ENCODE data around the gene TMUB1. TPM values are rescaled to one million over a fixed set of nuclear protein-coding genes. Genes with fewer than 3 reads are reported as not detected.

The TMUB1 gene
- total and polyA plus RNA-seq, 2 experiments from 2014 or later = 45.0 to 83.1 TPM

GRCh38 chr7:151121380-151122170 is 38.3 kb upstream of the TMUB1 start:
- peaks cover 6% of the 10 kb centered on the region for H3K4me1 ChIP-seq (ENCODE audit: insufficient read depth)
- no peak overlapping the region for H3K27ac ChIP-seq
- H4K20me1 ChIP-seq (ENCODE audit: insufficient read depth, poor library complexity, severe bottlenecking) = peaks cover 44% of the 10 kb centered on the region
- H3K9me2 ChIP-seq (replicated peaks; ENCODE audit: insufficient read depth) = no peaks in the 10 kb centered on the region
- TF ChIP-seq, protein P1, sequence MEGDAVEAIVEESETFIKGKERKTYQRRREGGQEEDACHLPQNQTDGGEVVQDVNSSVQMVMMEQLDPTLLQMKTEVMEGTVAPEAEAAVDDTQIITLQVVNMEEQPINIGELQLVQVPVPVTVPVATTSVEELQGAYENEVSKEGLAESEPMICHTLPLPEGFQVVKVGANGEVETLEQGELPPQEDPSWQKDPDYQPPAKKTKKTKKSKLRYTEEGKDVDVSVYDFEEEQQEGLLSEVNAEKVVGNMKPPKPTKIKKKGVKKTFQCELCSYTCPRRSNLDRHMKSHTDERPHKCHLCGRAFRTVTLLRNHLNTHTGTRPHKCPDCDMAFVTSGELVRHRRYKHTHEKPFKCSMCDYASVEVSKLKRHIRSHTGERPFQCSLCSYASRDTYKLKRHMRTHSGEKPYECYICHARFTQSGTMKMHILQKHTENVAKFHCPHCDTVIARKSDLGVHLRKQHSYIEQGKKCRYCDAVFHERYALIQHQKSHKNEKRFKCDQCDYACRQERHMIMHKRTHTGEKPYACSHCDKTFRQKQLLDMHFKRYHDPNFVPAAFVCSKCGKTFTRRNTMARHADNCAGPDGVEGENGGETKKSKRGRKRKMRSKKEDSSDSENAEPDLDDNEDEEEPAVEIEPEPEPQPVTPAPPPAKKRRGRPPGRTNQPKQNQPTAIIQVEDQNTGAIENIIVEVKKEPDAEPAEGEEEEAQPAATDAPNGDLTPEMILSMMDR (IDR thresholded peaks at IDR 0.05; ENCODE audit: poor library complexity) = no peak
- no peak for TF ChIP-seq EZH2 (IDR thresholded peaks at IDR 0.05; ENCODE audit: borderline replicate concordance)
- no peak for TF ChIP-seq EZH2phosphoT487 (IDR thresholded peaks at IDR 0.05; ENCODE audit: low read depth, severe bottlenecking, unreplicated experiment)
- no peaks in the 10 kb centered on the region for H3K27me3 ChIP-seq
- DNase-seq (ENCODE audit: low spot score) = no peak
- 95% methylated on average over 28 of the region's 30 CpGs for WGBS (ENCODE audit: low lambda C conversion rate, missing lambda C conversion rate)
- no peak overlapping the region for H2AFZ ChIP-seq
- H3K4me2 ChIP-seq = no peak overlapping the region
- H3K79me2 ChIP-seq = peaks cover 9% of the 10 kb centered on the region
- no peaks in the 10 kb centered on the region for H3K9me3 ChIP-seq (ENCODE audit: low read depth)
- H3K4me3 ChIP-seq = no peak overlapping the region
- H3K36me3 ChIP-seq (replicated peaks; ENCODE audit: insufficient read depth, low read depth) = no peaks in the 10 kb centered on the region

GRCh38 chr7:151120896-151121295 is 37.6 kb upstream of the TMUB1 start:
- WGBS (ENCODE audit: low lambda C conversion rate, missing lambda C conversion rate) = 96% methylated on average over 21 of the region's 22 CpGs
- TF ChIP-seq EZH2 (IDR thresholded peaks at IDR 0.05; ENCODE audit: borderline replicate concordance) (no peak), EZH2phosphoT487 (IDR thresholded peaks at IDR 0.05; ENCODE audit: low read depth, severe bottlenecking, unreplicated experiment) (no peak)
- TF ChIP-seq, protein P1 (IDR thresholded peaks at IDR 0.05; ENCODE audit: poor library complexity) = no peak
- no peaks in the 10 kb centered on the region for H3K36me3 ChIP-seq (replicated peaks; ENCODE audit: insufficient read depth, low read depth)
- no peaks in the 10 kb centered on the region for H3K9me2 ChIP-seq (replicated peaks; ENCODE audit: insufficient read depth)
- H4K20me1 ChIP-seq (ENCODE audit: insufficient read depth, poor library complexity, severe bottlenecking) = peaks cover 44% of the 10 kb centered on the region
- no peaks in the 10 kb centered on the region for H3K27me3 ChIP-seq
- H3K9me3 ChIP-seq (ENCODE audit: low read depth) = no peaks in the 10 kb centered on the region
- H2AFZ ChIP-seq = no peak overlapping the region
- H3K4me1 ChIP-seq (ENCODE audit: insufficient read depth) = peaks cover 6% of the 10 kb centered on the region
- no peak overlapping the region for H3K4me2 ChIP-seq
- no peak overlapping the region for H3K4me3 ChIP-seq
- H3K27ac ChIP-seq = no peak overlapping the region
- DNase-seq (ENCODE audit: low spot score) = no peak
- peaks cover 16% of the 10 kb centered on the region for H3K79me2 ChIP-seq

DNA sequence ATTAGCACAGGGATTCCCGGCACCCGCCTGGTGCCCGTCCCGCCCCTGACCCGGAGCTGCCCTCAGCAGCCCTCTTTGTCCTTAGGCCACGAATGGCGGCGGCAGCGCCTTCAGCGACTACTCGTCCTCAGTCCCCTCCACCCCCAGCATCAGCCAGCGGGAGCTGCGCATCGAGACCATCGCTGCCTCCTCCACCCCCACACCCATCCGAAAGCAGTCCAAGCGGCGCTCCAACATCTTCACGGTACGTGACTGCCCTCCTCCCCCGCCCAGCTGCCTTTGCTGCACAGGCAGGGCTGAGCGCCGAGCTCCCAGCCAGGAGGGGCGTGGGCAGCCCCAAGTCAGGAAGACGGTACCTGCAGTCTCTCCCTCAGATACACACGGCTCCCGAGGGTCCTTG is 36.6 kb upstream of the TMUB1 start:
- no peak overlapping the region for H3K4me2 ChIP-seq
- no peak for DNase-seq (ENCODE audit: low spot score)
- H3K27me3 ChIP-seq = no peaks in the 10 kb centered on the region
- 97% methylated on average over 26 of the region's 27 CpGs for WGBS (ENCODE audit: low lambda C conversion rate, missing lambda C conversion rate)
- peaks cover 39% of the 10 kb centered on the region for H4K20me1 ChIP-seq (ENCODE audit: insufficient read depth, poor library complexity, severe bottlenecking)
- TF ChIP-seq, protein P1 (IDR thresholded peaks at IDR 0.05; ENCODE audit: poor library complexity) = no peak
- TF ChIP-seq EZH2 (IDR thresholded peaks at IDR 0.05; ENCODE audit: borderline replicate concordance) (no peak), EZH2phosphoT487 (IDR thresholded peaks at IDR 0.05; ENCODE audit: low read depth, severe bottlenecking, unreplicated experiment) (no peak)
- no peaks in the 10 kb centered on the region for H3K36me3 ChIP-seq (replicated peaks; ENCODE audit: insufficient read depth, low read depth)
- H3K4me3 ChIP-seq = no peak overlapping the region
- no peaks in the 10 kb centered on the region for H3K9me2 ChIP-seq (replicated peaks; ENCODE audit: insufficient read depth)
- H3K27ac ChIP-seq = no peak overlapping the region
- peaks cover 20% of the 10 kb centered on the region for H3K79me2 ChIP-seq
- H3K4me1 ChIP-seq (ENCODE audit: insufficient read depth) = peaks cover 3% of the 10 kb centered on the region
- no peak overlapping the region for H2AFZ ChIP-seq
- no peaks in the 10 kb centered on the region for H3K9me3 ChIP-seq (ENCODE audit: low read depth)

Measured in hepatocyte (in vitro differentiated cells).